ENCODE data around the gene GRID2IP.
"Not testable (repeated sequence)": the region's sequence is repeated elsewhere in the genome, so short reads cannot be mapped to it uniquely, and the experiment has no call there.

GRCh38 chr7:6458676-6459075 is 92.6 kb downstream of the GRID2IP start:
- not testable (repeated sequence) for TF ChIP-seq JUND (IDR thresholded peaks at IDR 0.05; ENCODE audit: low read length); TAF1 (IDR thresholded peaks at IDR 0.05; ENCODE audit: low read depth, low read length); CBX5 (IDR thresholded peaks at IDR 0.05; ENCODE audit: low read depth, low read length); ZNF274 (IDR thresholded peaks at IDR 0.05; ENCODE audit: borderline replicate concordance, extremely low read depth, low read length); SP1 (IDR thresholded peaks at IDR 0.05; ENCODE audit: low read depth, low read length); MAX (IDR thresholded peaks at IDR 0.05); KDM4A (IDR thresholded peaks at IDR 0.05; ENCODE audit: low read depth, low read length, severe bottlenecking); RBBP5 (IDR thresholded peaks at IDR 0.05; ENCODE audit: borderline replicate concordance, low read depth, low read length)
